ENCODE measurements around the gene C13orf42.
"Not testable (repeated sequence)": the region's sequence is repeated elsewhere in the genome, so short reads cannot be mapped to it uniquely, and the experiment has no call there.

The C13orf42 gene

GRCh38 chr13:51122868-51123566 lies 11.9 kb upstream of the C13orf42 start:
- Histone ChIP-seq H3K4me1 (ENCODE audit: control insufficient read depth in 5 of 5, insufficient read depth in 5 of 5, low read length in 5 of 5) (no peaks in the 10 kb centered on the region), H3K4me3 (ENCODE audit: low read depth in 1 of 5, low read length in 5 of 5) (no peak overlapping the region)

GRCh38 chr13:51120873-51121272 lies 9.8 kb upstream of the C13orf42 start:
- peaks cover 2 to 24% (median 14%) of the 10 kb centered on the region in 5 donors for H3K9me3 ChIP-seq (ENCODE audit: control insufficient read depth in 5 of 5, low read length in 5 of 5)
- H3K36me3 ChIP-seq (ENCODE audit: control insufficient read depth in 5 of 5, insufficient read depth in 5 of 5, low read length in 5 of 5); H3K4me3 ChIP-seq (ENCODE audit: low read depth in 1 of 5, low read length in 5 of 5); H3K4me1 ChIP-seq (ENCODE audit: control insufficient read depth in 5 of 5, insufficient read depth in 5 of 5, low read length in 5 of 5); H3K27ac ChIP-seq (ENCODE audit: low read depth, low read length); H3K9ac ChIP-seq (ENCODE audit: low read length in 5 of 5): not testable (repeated sequence)
- peaks cover 7 to 14% (median 9%) of the 10 kb centered on the region in 5 donors for H3K27me3 ChIP-seq (ENCODE audit: control insufficient read depth in 5 of 5, insufficient read depth in 4 of 5, low read length in 5 of 5)

More at GRCh38 chr13:51122868-51123566, 11.9 kb upstream of the C13orf42 start:
- Histone ChIP-seq H3K9ac (ENCODE audit: low read length in 5 of 5) (no peak overlapping the region), H3K27me3 (ENCODE audit: control insufficient read depth in 5 of 5, insufficient read depth in 4 of 5, low read length in 5 of 5) (peaks cover 7 to 14% (median 9%) of the 10 kb centered on the region in 5 donors), H3K9me3 (ENCODE audit: control insufficient read depth in 5 of 5, low read length in 5 of 5) (peaks cover 0 to 8% (median 4%) of the 10 kb centered on the region in 5 donors), H3K36me3 (ENCODE audit: control insufficient read depth in 5 of 5, insufficient read depth in 5 of 5, low read length in 5 of 5) (no peaks in the 10 kb centered on the region), H3K27ac (ENCODE audit: low read depth, low read length) (no peak overlapping the region)

GRCh38 chr13:51118809-51119431 lies 7.8 kb upstream of the C13orf42 start:
- Histone ChIP-seq H3K27me3 (ENCODE audit: control insufficient read depth in 5 of 5, insufficient read depth in 4 of 5, low read length in 5 of 5) (peaks cover 5 to 14% (median 6%) of the 10 kb centered on the region in 5 donors), H3K4me3 (ENCODE audit: low read depth in 1 of 5, low read length in 5 of 5) (no peak overlapping the region), H3K36me3 (ENCODE audit: control insufficient read depth in 5 of 5, insufficient read depth in 5 of 5, low read length in 5 of 5) (no peaks in the 10 kb centered on the region), H3K27ac (ENCODE audit: low read depth, low read length) (no peak overlapping the region), H3K9ac (ENCODE audit: low read length in 5 of 5) (no peak overlapping the region), H3K9me3 (ENCODE audit: control insufficient read depth in 5 of 5, low read length in 5 of 5) (peaks cover 2 to 24% (median 14%) of the 10 kb centered on the region in 5 donors), H3K4me1 (ENCODE audit: control insufficient read depth in 5 of 5, insufficient read depth in 5 of 5, low read length in 5 of 5) (no peaks in the 10 kb centered on the region)

- no peak overlapping the region for H3K4me3 ChIP-seq (ENCODE audit: low read depth in 1 of 5, low read length in 5 of 5)
- no peak overlapping the region for H3K27ac ChIP-seq (ENCODE audit: low read depth, low read length)
- peaks cover 0 to 10% (median 7%) of the 10 kb centered on the region in 5 donors for H3K27me3 ChIP-seq (ENCODE audit: control insufficient read depth in 5 of 5, insufficient read depth in 4 of 5, low read length in 5 of 5)
- no peak overlapping the region for H3K9ac ChIP-seq (ENCODE audit: low read length in 5 of 5)
- H3K4me1 ChIP-seq (ENCODE audit: control insufficient read depth in 5 of 5, insufficient read depth in 5 of 5, low read length in 5 of 5): no peaks in the 10 kb centered on the region
- H3K9me3 ChIP-seq (ENCODE audit: control insufficient read depth in 5 of 5, low read length in 5 of 5): peaks cover 2 to 23% (median 14%) of the 10 kb centered on the region in 5 donors
- no peaks in the 10 kb centered on the region for H3K36me3 ChIP-seq (ENCODE audit: control insufficient read depth in 5 of 5, insufficient read depth in 5 of 5, low read length in 5 of 5)
Measured at GRCh38 chr13:51113969-51114368, 2.9 kb upstream of the C13orf42 start.

- no peak overlapping the region for H3K9ac ChIP-seq (ENCODE audit: low read length in 5 of 5)
- H3K4me3 ChIP-seq (ENCODE audit: low read depth in 1 of 5, low read length in 5 of 5): no peak overlapping the region
- peaks cover 0 to 7% (median 4%) of the 10 kb centered on the region in 5 donors for H3K27me3 ChIP-seq (ENCODE audit: control insufficient read depth in 5 of 5, insufficient read depth in 4 of 5, low read length in 5 of 5)
- no peak overlapping the region for H3K27ac ChIP-seq (ENCODE audit: low read depth, low read length)
- no peaks in the 10 kb centered on the region for H3K4me1 ChIP-seq (ENCODE audit: control insufficient read depth in 5 of 5, insufficient read depth in 5 of 5, low read length in 5 of 5)
- H3K36me3 ChIP-seq (ENCODE audit: control insufficient read depth in 5 of 5, insufficient read depth in 5 of 5, low read length in 5 of 5): no peaks in the 10 kb centered on the region
- peaks cover 2 to 18% (median 11%) of the 10 kb centered on the region in 5 donors for H3K9me3 ChIP-seq (ENCODE audit: control insufficient read depth in 5 of 5, low read length in 5 of 5)
Measured at GRCh38 chr13:51113186-51113881, 2.3 kb upstream of the C13orf42 start.

GRCh38 chr13:51112771-51113170 lies 1.7 kb upstream of the C13orf42 start:
- peaks cover under 1 to 13% (median 5%) of the 10 kb centered on the region in 5 donors for H3K9me3 ChIP-seq (ENCODE audit: control insufficient read depth in 5 of 5, low read length in 5 of 5)
- no peaks in the 10 kb centered on the region for H3K4me1 ChIP-seq (ENCODE audit: control insufficient read depth in 5 of 5, insufficient read depth in 5 of 5, low read length in 5 of 5)
- H3K27me3 ChIP-seq (ENCODE audit: control insufficient read depth in 5 of 5, insufficient read depth in 4 of 5, low read length in 5 of 5): peaks cover 0 to 7% (median 4%) of the 10 kb centered on the region in 5 donors
- H3K9ac ChIP-seq (ENCODE audit: low read length in 5 of 5): no peak overlapping the region
- H3K4me3 ChIP-seq (ENCODE audit: low read depth in 1 of 5, low read length in 5 of 5): no peak overlapping the region
- H3K36me3 ChIP-seq (ENCODE audit: control insufficient read depth in 5 of 5, insufficient read depth in 5 of 5, low read length in 5 of 5): no peaks in the 10 kb centered on the region
- H3K27ac ChIP-seq (ENCODE audit: low read depth, low read length): no peak overlapping the region

GRCh38 chr13:51111997-51112396 lies 923 bp upstream of the C13orf42 start:
- Histone ChIP-seq H3K9me3 (ENCODE audit: control insufficient read depth in 5 of 5, low read length in 5 of 5) (peaks cover 0 to 6% (median 0%) of the 10 kb centered on the region in 5 donors), H3K9ac (ENCODE audit: low read length in 5 of 5) (no peak overlapping the region), H3K27me3 (ENCODE audit: control insufficient read depth in 5 of 5, insufficient read depth in 4 of 5, low read length in 5 of 5) (peaks cover 0 to 7% (median 4%) of the 10 kb centered on the region in 5 donors), H3K36me3 (ENCODE audit: control insufficient read depth in 5 of 5, insufficient read depth in 5 of 5, low read length in 5 of 5) (no peaks in the 10 kb centered on the region), H3K4me3 (ENCODE audit: low read depth in 1 of 5, low read length in 5 of 5) (no peak overlapping the region), H3K27ac (ENCODE audit: low read depth, low read length) (no peak overlapping the region), H3K4me1 (ENCODE audit: control insufficient read depth in 5 of 5, insufficient read depth in 5 of 5, low read length in 5 of 5) (no peaks in the 10 kb centered on the region)

GRCh38 chr13:51107996-51108395 lies 3.1 kb downstream of the C13orf42 start:
- Histone ChIP-seq H3K9ac (ENCODE audit: low read length in 5 of 5) (no peak overlapping the region), H3K27me3 (ENCODE audit: control insufficient read depth in 5 of 5, insufficient read depth in 4 of 5, low read length in 5 of 5) (peaks cover 0 to 6% (median 0%) of the 10 kb centered on the region in 5 donors), H3K9me3 (ENCODE audit: control insufficient read depth in 5 of 5, low read length in 5 of 5) (no peaks in the 10 kb centered on the region), H3K36me3 (ENCODE audit: control insufficient read depth in 5 of 5, insufficient read depth in 5 of 5, low read length in 5 of 5) (no peaks in the 10 kb centered on the region), H3K4me1 (ENCODE audit: control insufficient read depth in 5 of 5, insufficient read depth in 5 of 5, low read length in 5 of 5) (no peaks in the 10 kb centered on the region), H3K27ac (ENCODE audit: low read depth, low read length) (no peak overlapping the region), H3K4me3 (ENCODE audit: low read depth in 1 of 5, low read length in 5 of 5) (no peak overlapping the region)

GRCh38 chr13:51105046-51105445 lies 6.0 kb downstream of the C13orf42 start:
- Histone ChIP-seq H3K36me3 (ENCODE audit: control insufficient read depth in 5 of 5, insufficient read depth in 5 of 5, low read length in 5 of 5) (no peaks in the 10 kb centered on the region), H3K9me3 (ENCODE audit: control insufficient read depth in 5 of 5, low read length in 5 of 5) (no peaks in the 10 kb centered on the region), H3K27ac (ENCODE audit: low read depth, low read length) (no peak overlapping the region), H3K4me3 (ENCODE audit: low read depth in 1 of 5, low read length in 5 of 5) (no peak overlapping the region), H3K27me3 (ENCODE audit: control insufficient read depth in 5 of 5, insufficient read depth in 4 of 5, low read length in 5 of 5) (peaks cover 0 to 2% (median 0%) of the 10 kb centered on the region in 5 donors), H3K4me1 (ENCODE audit: control insufficient read depth in 5 of 5, insufficient read depth in 5 of 5, low read length in 5 of 5) (no peaks in the 10 kb centered on the region), H3K9ac (ENCODE audit: low read length in 5 of 5) (no peak overlapping the region)
